PFSK-1 (cell line): ENCODE results near the gene TBC1D22A.

Experiments used
- FOXP2 ChIP-seq: optimal IDR thresholded peaks from 2 replicates; pipeline ENCODE3; 2011; ENCODE audit warnings: borderline replicate concordance, control low read depth, inconsistent platforms; ENCODE audit not compliant: insufficient read depth; ENCODE audit errors: extremely low read length, extremely low read depth
- POLR2AphosphoS5 ChIP-seq: IDR thresholded peaks from 2 replicates; pipeline ENCODE4 v1.6.1; 2012; ENCODE audit warnings: low read depth, mild to moderate bottlenecking, control low read depth, low read length, moderate library complexity
- REST ChIP-seq, 2 experiments: IDR thresholded peaks; 2 replicates each; pipeline versions ENCODE4 v1.6.1 to v1.8.0; 2011 to 2012; ENCODE audit warnings: low read depth in 2 of 2, low read length in 2 of 2, control low read depth in 1 of 2, inconsistent platforms in 1 of 2, mild to moderate bottlenecking in 1 of 2, moderate library complexity in 1 of 2; ENCODE audit not compliant: insufficient read depth in 1 of 2
- SIN3A ChIP-seq: IDR thresholded peaks from 2 replicates; pipeline ENCODE4 v1.6.1; 2012; ENCODE audit warnings: mild to moderate bottlenecking, low read length, moderate library complexity, borderline replicate concordance; ENCODE audit not compliant: insufficient read depth
- TAF1 ChIP-seq: IDR thresholded peaks from 2 replicates; pipeline ENCODE4 v1.6.1; 2012; ENCODE audit warnings: low read length, control low read depth, borderline replicate concordance; ENCODE audit not compliant: insufficient read depth

The TBC1D22A gene

GRCh38 chr22:46803936-46804335 is 41.5 kb downstream of the TBC1D22A start:
- TF ChIP-seq TAF1 (no peak), FOXP2 (no peak), REST (IDR thresholded peaks at IDR 0.05; ENCODE audit: insufficient read depth in 1 of 2, low read depth in 2 of 2, low read length in 2 of 2) (no peak), SIN3A (no peak), POLR2AphosphoS5 (no peak)

- TF ChIP-seq FOXP2 (no peak), SIN3A (no peak), TAF1 (no peak), POLR2AphosphoS5 (no peak), REST (IDR thresholded peaks at IDR 0.05; ENCODE audit: insufficient read depth in 1 of 2, low read depth in 2 of 2, low read length in 2 of 2) (no peak)
Observed at GRCh38 chr22:46806794-46807193, 44.3 kb downstream of the TBC1D22A start.

- TF ChIP-seq SIN3A = no peak
- TF ChIP-seq TAF1 = no peak
Observed at GRCh38 chr22:46807458-46807857, 45.0 kb downstream of the TBC1D22A start.

GRCh38 chr22:46809153-46809885 is 46.9 kb downstream of the TBC1D22A start:
- TF ChIP-seq REST (IDR thresholded peaks at IDR 0.05; ENCODE audit: insufficient read depth in 1 of 2, low read depth in 2 of 2, low read length in 2 of 2) (no peak), SIN3A (no peak), FOXP2 (no peak), POLR2AphosphoS5 (no peak), TAF1 (no peak)

GRCh38 chr22:46810856-46811786 is 48.7 kb downstream of the TBC1D22A start:
- no peak for TF ChIP-seq POLR2AphosphoS5
- TF ChIP-seq REST (IDR thresholded peaks at IDR 0.05; ENCODE audit: insufficient read depth in 1 of 2, low read depth in 2 of 2, low read length in 2 of 2) = no peak
- no peak for TF ChIP-seq TAF1
- no peak for TF ChIP-seq FOXP2
- TF ChIP-seq SIN3A = no peak
